H1 (cell line): ENCODE data around the gene DAPK2. TPM values are rescaled to one million over a fixed set of nuclear protein-coding genes. Genes with fewer than 3 reads are reported as not detected.

Experiments
- ASH2L ChIP-seq: fragments of 200-600, 300-600 bp; sonication (generic); IDR thresholded peaks from one replicate; pipeline ENCODE4 v1.7.1; 2017; ENCODE audit warnings: low read length
- CEBPB ChIP-seq: IDR thresholded peaks from 2 replicates; pipeline ENCODE4 v1.6.1; 2012; ENCODE audit warnings: low read depth, low read length
- CREB1 ChIP-seq: IDR thresholded peaks from 2 replicates; pipeline ENCODE4 v1.6.1; 2012; ENCODE audit warnings: inconsistent platforms
- CTBP2 ChIP-seq: IDR thresholded peaks from 2 replicates; pipeline ENCODE4 v1.7.0; 2011; ENCODE audit warnings: borderline replicate concordance, mild to moderate bottlenecking, moderate library complexity, mixed read lengths, low read length; ENCODE audit not compliant: insufficient read depth, insufficient read length
- GABPA ChIP-seq: IDR thresholded peaks from 2 replicates; pipeline ENCODE4 v1.6.1; 2011; ENCODE audit warnings: mild to moderate bottlenecking, low read length, moderate library complexity, borderline replicate concordance; ENCODE audit not compliant: insufficient read depth
- SP1 ChIP-seq: IDR thresholded peaks from 2 replicates; pipeline ENCODE4 v1.6.1; 2011; ENCODE audit warnings: low read depth, low read length
- polyA plus RNA-seq, 7 experiments: library from polyadenylated mRNA; depleted of rRNA in 3 of 7; stranded (reverse) in 5 of 7; unstranded in 2 of 7; fragments of >200 nt in 5 of 7; fragments of 200-250 nt in 2 of 7; gene quantifications; 1 replicate in 5 of 7; 2 replicates in 1 of 7; 4 replicates in 1 of 7; pipeline versions ENCODE4 v1.2.1 to v1.2.3, GENCODE V29; 2011 to 2013; ENCODE audit warnings: missing spikeins in 2 of 7, mixed read lengths in 2 of 7
- total RNA-seq: library from RNA; stranded (reverse); fragmentation: NEBNext Ultra II Directional; extraction: Animal tissue kit (Norgen Biotek cat#: 25700); gene quantifications from 2 replicates; pipeline ENCODE4 v1.2.1, GENCODE V29; 2021
- TF ChIP-seq, protein P1 (sequence below): IDR thresholded peaks from 2 replicates; pipeline ENCODE4 v1.6.1; 2012; ENCODE audit warnings: low read length, inconsistent platforms

The DAPK2 gene
- total and polyA plus RNA-seq, 2 of the 8 experiments (the other 6 are each of a cell fraction or from before 2014, with no cell fraction given) = 1.8 to 2.9 TPM

GRCh38 chr15:63994073-63994600 is 52.1 kb downstream of the DAPK2 start (continued):
- TF ChIP-seq, protein P1, sequence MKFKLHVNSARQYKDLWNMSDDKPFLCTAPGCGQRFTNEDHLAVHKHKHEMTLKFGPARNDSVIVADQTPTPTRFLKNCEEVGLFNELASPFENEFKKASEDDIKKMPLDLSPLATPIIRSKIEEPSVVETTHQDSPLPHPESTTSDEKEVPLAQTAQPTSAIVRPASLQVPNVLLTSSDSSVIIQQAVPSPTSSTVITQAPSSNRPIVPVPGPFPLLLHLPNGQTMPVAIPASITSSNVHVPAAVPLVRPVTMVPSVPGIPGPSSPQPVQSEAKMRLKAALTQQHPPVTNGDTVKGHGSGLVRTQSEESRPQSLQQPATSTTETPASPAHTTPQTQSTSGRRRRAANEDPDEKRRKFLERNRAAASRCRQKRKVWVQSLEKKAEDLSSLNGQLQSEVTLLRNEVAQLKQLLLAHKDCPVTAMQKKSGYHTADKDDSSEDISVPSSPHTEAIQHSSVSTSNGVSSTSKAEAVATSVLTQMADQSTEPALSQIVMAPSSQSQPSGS = no peak
- TF ChIP-seq CEBPB (no peak), CTBP2 (no peak), ASH2L (no peak), CREB1 (no peak), SP1 (no peak), GABPA (no peak)
